Ectodermal cell (in vitro differentiated cells): ENCODE results near the gene SLIT3.

ENCODE experiments used
- H3K27ac ChIP-seq: 2 replicates; pipeline ENCODE4 v1.7.0; 2013; ENCODE audit warnings: mild to moderate bottlenecking, low read depth, low read length; ENCODE audit not compliant: insufficient read depth, poor library complexity, severe bottlenecking
- H3K27me3 ChIP-seq: 2 replicates; pipeline ENCODE4 v1.7.0; 2013; ENCODE audit warnings: mild to moderate bottlenecking, low read length; ENCODE audit not compliant: insufficient read depth, control insufficient read depth, poor library complexity, severe bottlenecking
- H3K36me3 ChIP-seq: one replicate; pipeline ENCODE4 v1.7.0; 2013; ENCODE audit warnings: low read length; ENCODE audit not compliant: control insufficient read depth, insufficient read depth
- H3K4me1 ChIP-seq: one replicate; pipeline ENCODE4 v1.7.0; 2013; ENCODE audit warnings: low read length; ENCODE audit not compliant: control insufficient read depth, insufficient read depth
- H3K4me3 ChIP-seq: 2 replicates; pipeline ENCODE4 v1.7.0; 2013; ENCODE audit warnings: low read depth, low read length, control low read depth; ENCODE audit not compliant: insufficient read depth
- H3K9me3 ChIP-seq: 2 replicates; pipeline ENCODE4 v1.7.0; 2013; ENCODE audit warnings: mild to moderate bottlenecking, low read length, moderate library complexity; ENCODE audit not compliant: control insufficient read depth
- WGBS, 2 experiments: methylation state at CpG; one replicate each; pipeline ENCODE4 v1.1.7; 2013; ENCODE audit warnings: missing lambda C conversion rate in 2 of 2; 5-methylcytosine and 5-hydroxymethylcytosine counted together

Gene SLIT3

GRCh38 chr5:168951769-168952168, 349.2 kb downstream of the SLIT3 start:
- H3K27me3 ChIP-seq: no peaks in the 10 kb centered on the region
- H3K4me1 ChIP-seq: no peaks in the 10 kb centered on the region
- H3K9me3 ChIP-seq: no peaks in the 10 kb centered on the region
- no peak overlapping the region for H3K27ac ChIP-seq
- H3K4me3 ChIP-seq: no peak overlapping the region
- WGBS, 2 experiments: 92 to 96% methylated on average over 5 of the region's 5 CpGs
- no peaks in the 10 kb centered on the region for H3K36me3 ChIP-seq

GRCh38 chr5:168951356-168951755, 349.6 kb downstream of the SLIT3 start:
- H3K4me1 ChIP-seq: no peaks in the 10 kb centered on the region
- no peaks in the 10 kb centered on the region for H3K27me3 ChIP-seq
- H3K9me3 ChIP-seq: no peaks in the 10 kb centered on the region
- H3K4me3 ChIP-seq: no peak overlapping the region
- no peaks in the 10 kb centered on the region for H3K36me3 ChIP-seq
- no peak overlapping the region for H3K27ac ChIP-seq
- WGBS, 2 experiments: 85 to 86% methylated on average over 1 of the region's 1 CpG

- H3K4me3 ChIP-seq: no peak overlapping the region
- no peaks in the 10 kb centered on the region for H3K9me3 ChIP-seq
- H3K4me1 ChIP-seq: no peaks in the 10 kb centered on the region
- no peaks in the 10 kb centered on the region for H3K27me3 ChIP-seq
- no peaks in the 10 kb centered on the region for H3K36me3 ChIP-seq
- WGBS, 2 experiments: 90 to 95% methylated on average over 7 of the region's 7 CpGs
- H3K27ac ChIP-seq: no peak overlapping the region
These were observed 350.5 kb downstream of the SLIT3 start for GRCh38 chr5:168950241-168950951.

- no peaks in the 10 kb centered on the region for H3K27me3 ChIP-seq
- H3K9me3 ChIP-seq: no peaks in the 10 kb centered on the region
- WGBS, 2 experiments: 92 to 97% methylated on average over 3 of the region's 3 CpGs
- H3K36me3 ChIP-seq: no peaks in the 10 kb centered on the region
- peaks cover 5% of the 10 kb centered on the region for H3K4me1 ChIP-seq
- H3K27ac ChIP-seq: no peak overlapping the region
- H3K4me3 ChIP-seq: no peak overlapping the region
These were observed 352.2 kb downstream of the SLIT3 start for GRCh38 chr5:168948746-168949145.

- peaks cover 5% of the 10 kb centered on the region for H3K4me1 ChIP-seq
- no peaks in the 10 kb centered on the region for H3K9me3 ChIP-seq
- H3K27me3 ChIP-seq: no peaks in the 10 kb centered on the region
- no peaks in the 10 kb centered on the region for H3K36me3 ChIP-seq
- 44 to 46% methylated on average over 5 of the region's 5 CpGs for WGBS, 2 experiments
- no peak overlapping the region for H3K27ac ChIP-seq
- no peak overlapping the region for H3K4me3 ChIP-seq
These were observed 353.6 kb downstream of the SLIT3 start for GRCh38 chr5:168947212-168947868.

GRCh38 chr5:168946363-168946762, 354.6 kb downstream of the SLIT3 start:
- peaks cover 5% of the 10 kb centered on the region for H3K4me1 ChIP-seq
- WGBS, 2 experiments: 82 to 86% methylated on average over 6 of the region's 6 CpGs
- no peaks in the 10 kb centered on the region for H3K27me3 ChIP-seq
- H3K4me3 ChIP-seq: no peak overlapping the region
- no peak overlapping the region for H3K27ac ChIP-seq
- H3K9me3 ChIP-seq: no peaks in the 10 kb centered on the region
- no peaks in the 10 kb centered on the region for H3K36me3 ChIP-seq

- Histone ChIP-seq H3K4me1 (peaks cover 5% of the 10 kb centered on the region), H3K27me3 (no peaks in the 10 kb centered on the region), H3K36me3 (no peaks in the 10 kb centered on the region), H3K4me3 (no peak overlapping the region), H3K9me3 (no peaks in the 10 kb centered on the region), H3K27ac (no peak overlapping the region)
- 35 to 42% methylated on average over 4 to 5 of the region's 5 CpGs for WGBS, 2 experiments
These were observed 356.9 kb downstream of the SLIT3 start for GRCh38 chr5:168944004-168944403.

GRCh38 chr5:168943091-168943884, 357.7 kb downstream of the SLIT3 start:
- Histone ChIP-seq H3K4me1 (peaks cover 5% of the 10 kb centered on the region), H3K27ac (no peak overlapping the region), H3K9me3 (no peaks in the 10 kb centered on the region), H3K27me3 (no peaks in the 10 kb centered on the region), H3K36me3 (no peaks in the 10 kb centered on the region), H3K4me3 (no peak overlapping the region)
- WGBS, 2 experiments: 92% methylated on average over 1 to 2 of the region's 2 CpGs

GRCh38 chr5:168941901-168942300, 359.0 kb downstream of the SLIT3 start:
- H3K27me3 ChIP-seq: no peaks in the 10 kb centered on the region
- 86 to 88% methylated on average over 2 of the region's 2 CpGs for WGBS, 2 experiments
- no peaks in the 10 kb centered on the region for H3K9me3 ChIP-seq
- no peak overlapping the region for H3K27ac ChIP-seq
- no peaks in the 10 kb centered on the region for H3K36me3 ChIP-seq
- H3K4me1 ChIP-seq: peaks cover 5% of the 10 kb centered on the region
- H3K4me3 ChIP-seq: no peak overlapping the region

- no peaks in the 10 kb centered on the region for H3K27me3 ChIP-seq
- WGBS, 2 experiments: 89 to 90% methylated on average over 4 of the region's 4 CpGs
- H3K36me3 ChIP-seq: no peaks in the 10 kb centered on the region
- H3K4me1 ChIP-seq: peaks cover 5% of the 10 kb centered on the region
- no peak overlapping the region for H3K27ac ChIP-seq
- H3K9me3 ChIP-seq: no peaks in the 10 kb centered on the region
- H3K4me3 ChIP-seq: no peak overlapping the region
These were observed 360.2 kb downstream of the SLIT3 start for GRCh38 chr5:168940712-168941111.
